Measurements from ENCODE around the gene EIF3B.

Gene EIF3B

GRCh38 chr7:2317556-2318293 lies 36.9 kb upstream of the EIF3B start:
- Histone ChIP-seq H2AFZ (ENCODE audit: low read length) (no peak overlapping the region), H4K8ac (ENCODE audit: low read depth, low read length) (no peak overlapping the region), H3K27ac (replicated peaks; ENCODE audit: low read length) (no peak overlapping the region), H3K18ac (ENCODE audit: low read length) (no peak overlapping the region), H2BK12ac (ENCODE audit: low read length) (no peak overlapping the region), H3K9me3 (replicated peaks in 1 of 2; ENCODE audit: control insufficient read depth in 2 of 2, insufficient read depth in 1 of 2, low read depth in 1 of 2, low read length in 2 of 2) (peaks cover 0 to 3% of the 10 kb centered on the region in 2 donors), H2BK120ac (ENCODE audit: low read depth, low read length) (no peak overlapping the region), H2AK5ac (ENCODE audit: low read depth, low read length) (no peak overlapping the region), H3K4ac (ENCODE audit: low read length) (no peak overlapping the region), H3K4me3 (ENCODE audit: low read length in 2 of 2) (no peak overlapping the region), H4K91ac (ENCODE audit: low read depth, low read length, poor library complexity) (no peak overlapping the region), H3K27me3 (ENCODE audit: control insufficient read depth in 3 of 3, insufficient read depth in 3 of 3, low read depth in 1 of 3, low read length in 3 of 3) (no peaks in the 10 kb centered on the region), H3K4me1 (ENCODE audit: control insufficient read depth in 2 of 2, insufficient read depth in 1 of 2, low read depth in 1 of 2, low read length in 2 of 2) (peaks cover 3 to 5% of the 10 kb centered on the region in 2 donors), H3K9ac (ENCODE audit: low read depth, low read length, poor library complexity) (no peak overlapping the region), H2BK15ac (ENCODE audit: low read length) (no peak overlapping the region), H3K4me2 (ENCODE audit: insufficient read depth, low read length, poor library complexity, severe bottlenecking) (no peak overlapping the region), H3K36me3 (replicated peaks in 1 of 2; ENCODE audit: control insufficient read depth in 2 of 2, insufficient read depth in 2 of 2, low read length in 2 of 2) (no peaks in the 10 kb centered on the region), H3K14ac (ENCODE audit: low read length) (no peak overlapping the region), H2BK5ac (ENCODE audit: low read length) (no peak overlapping the region), H3K23ac (ENCODE audit: low read depth, low read length, poor library complexity) (no peak overlapping the region), H3K79me1 (ENCODE audit: low read depth, low read length) (peaks cover 2% of the 10 kb centered on the region)
- no CpG with 5 or more reads among the region's 12 CpGs for WGBS, 2 donors (ENCODE audit: extremely low coverage in 2 of 2, insufficient read length in 2 of 2, insufficient replicate concordance in 1 of 2)
- no peak for DNase-seq (ENCODE audit: low spot score)

GRCh38 chr7:2321020-2321419 lies 33.6 kb upstream of the EIF3B start:
- Histone ChIP-seq H4K8ac (ENCODE audit: low read depth, low read length) (no peak overlapping the region), H3K4me1 (ENCODE audit: control insufficient read depth in 2 of 2, insufficient read depth in 1 of 2, low read depth in 1 of 2, low read length in 2 of 2) (no peaks in the 10 kb centered on the region), H2AK5ac (ENCODE audit: low read depth, low read length) (no peak overlapping the region), H3K18ac (ENCODE audit: low read length) (no peak overlapping the region), H3K4me2 (ENCODE audit: insufficient read depth, low read length, poor library complexity, severe bottlenecking) (no peak overlapping the region), H3K9ac (ENCODE audit: low read depth, low read length, poor library complexity) (no peak overlapping the region), H3K4ac (ENCODE audit: low read length) (no peak overlapping the region), H2BK120ac (ENCODE audit: low read depth, low read length) (no peak overlapping the region), H2BK15ac (ENCODE audit: low read length) (no peak overlapping the region), H2BK5ac (ENCODE audit: low read length) (no peak overlapping the region), H3K27ac (replicated peaks; ENCODE audit: low read length) (no peak overlapping the region), H2BK12ac (ENCODE audit: low read length) (no peak overlapping the region), H3K79me1 (ENCODE audit: low read depth, low read length) (no peaks in the 10 kb centered on the region), H3K9me3 (replicated peaks in 1 of 2; ENCODE audit: control insufficient read depth in 2 of 2, insufficient read depth in 1 of 2, low read depth in 1 of 2, low read length in 2 of 2) (peaks cover 0 to 1% of the 10 kb centered on the region in 2 donors), H3K27me3 (ENCODE audit: control insufficient read depth in 3 of 3, insufficient read depth in 3 of 3, low read depth in 1 of 3, low read length in 3 of 3) (no peaks in the 10 kb centered on the region), H4K91ac (ENCODE audit: low read depth, low read length, poor library complexity) (no peak overlapping the region), H3K36me3 (replicated peaks in 1 of 2; ENCODE audit: control insufficient read depth in 2 of 2, insufficient read depth in 2 of 2, low read length in 2 of 2) (no peaks in the 10 kb centered on the region), H3K4me3 (ENCODE audit: low read length in 2 of 2) (no peak overlapping the region), H3K14ac (ENCODE audit: low read length) (no peak overlapping the region), H2AFZ (ENCODE audit: low read length) (peak overlapping the region; percentile 51), H3K23ac (ENCODE audit: low read depth, low read length, poor library complexity) (no peak overlapping the region)
- WGBS, 2 donors (ENCODE audit: extremely low coverage in 2 of 2, insufficient read length in 2 of 2, insufficient replicate concordance in 1 of 2), result no CpG with 5 or more reads among the region's 11 CpGs
- no peak for DNase-seq (ENCODE audit: low spot score)

- H4K91ac ChIP-seq (ENCODE audit: low read depth, low read length, poor library complexity), result no peak overlapping the region
- WGBS, 2 donors (ENCODE audit: extremely low coverage in 2 of 2, insufficient read length in 2 of 2, insufficient replicate concordance in 1 of 2), result no CpG with 5 or more reads among the region's 4 CpGs
- no peak overlapping the region for H3K27ac ChIP-seq (replicated peaks; ENCODE audit: low read length)
- no peak overlapping the region for H3K4ac ChIP-seq (ENCODE audit: low read length)
- no peaks in the 10 kb centered on the region for H3K27me3 ChIP-seq (ENCODE audit: control insufficient read depth in 3 of 3, insufficient read depth in 3 of 3, low read depth in 1 of 3, low read length in 3 of 3)
- no peaks in the 10 kb centered on the region for H3K9me3 ChIP-seq (replicated peaks in 1 of 2; ENCODE audit: control insufficient read depth in 2 of 2, insufficient read depth in 1 of 2, low read depth in 1 of 2, low read length in 2 of 2)
- no peaks in the 10 kb centered on the region for H3K4me1 ChIP-seq (ENCODE audit: control insufficient read depth in 2 of 2, insufficient read depth in 1 of 2, low read depth in 1 of 2, low read length in 2 of 2)
- no peak overlapping the region for H2BK12ac ChIP-seq (ENCODE audit: low read length)
- H4K8ac ChIP-seq (ENCODE audit: low read depth, low read length), result no peak overlapping the region
- no peak overlapping the region for H2BK15ac ChIP-seq (ENCODE audit: low read length)
- no peak overlapping the region for H2BK120ac ChIP-seq (ENCODE audit: low read depth, low read length)
- no peak overlapping the region for H3K23ac ChIP-seq (ENCODE audit: low read depth, low read length, poor library complexity)
- H2AK5ac ChIP-seq (ENCODE audit: low read depth, low read length), result no peak overlapping the region
- no peak overlapping the region for H3K14ac ChIP-seq (ENCODE audit: low read length)
- no peak for DNase-seq (ENCODE audit: low spot score)
- H3K4me3 ChIP-seq (ENCODE audit: low read length in 2 of 2), result no peak overlapping the region
- H3K4me2 ChIP-seq (ENCODE audit: insufficient read depth, low read length, poor library complexity, severe bottlenecking), result no peak overlapping the region
- no peak overlapping the region for H2BK5ac ChIP-seq (ENCODE audit: low read length)
- H3K79me1 ChIP-seq (ENCODE audit: low read depth, low read length), result no peaks in the 10 kb centered on the region
- no peaks in the 10 kb centered on the region for H3K36me3 ChIP-seq (replicated peaks in 1 of 2; ENCODE audit: control insufficient read depth in 2 of 2, insufficient read depth in 2 of 2, low read length in 2 of 2)
- no peak overlapping the region for H3K9ac ChIP-seq (ENCODE audit: low read depth, low read length, poor library complexity)
- H3K18ac ChIP-seq (ENCODE audit: low read length), result no peak overlapping the region
- H2AFZ ChIP-seq (ENCODE audit: low read length), result no peak overlapping the region
These were observed 29.5 kb upstream of the EIF3B start for GRCh38 chr7:2325162-2325561.

- no peaks in the 10 kb centered on the region for H3K36me3 ChIP-seq (replicated peaks in 1 of 2; ENCODE audit: control insufficient read depth in 2 of 2, insufficient read depth in 2 of 2, low read length in 2 of 2)
- no peak overlapping the region for H3K18ac ChIP-seq (ENCODE audit: low read length)
- no peaks in the 10 kb centered on the region for H3K9me3 ChIP-seq (replicated peaks in 1 of 2; ENCODE audit: control insufficient read depth in 2 of 2, insufficient read depth in 1 of 2, low read depth in 1 of 2, low read length in 2 of 2)
- H2AFZ ChIP-seq (ENCODE audit: low read length), result no peak overlapping the region
- no peak overlapping the region for H3K4me2 ChIP-seq (ENCODE audit: insufficient read depth, low read length, poor library complexity, severe bottlenecking)
- WGBS, 2 donors (ENCODE audit: extremely low coverage in 2 of 2, insufficient read length in 2 of 2, insufficient replicate concordance in 1 of 2), result no CpG with 5 or more reads among the region's 7 CpGs
- no peak overlapping the region for H2AK5ac ChIP-seq (ENCODE audit: low read depth, low read length)
- H3K23ac ChIP-seq (ENCODE audit: low read depth, low read length, poor library complexity), result no peak overlapping the region
- no peak overlapping the region for H3K4me3 ChIP-seq (ENCODE audit: low read length in 2 of 2)
- H3K4me1 ChIP-seq (ENCODE audit: control insufficient read depth in 2 of 2, insufficient read depth in 1 of 2, low read depth in 1 of 2, low read length in 2 of 2), result no peaks in the 10 kb centered on the region
- no peak overlapping the region for H3K14ac ChIP-seq (ENCODE audit: low read length)
- H3K27ac ChIP-seq (replicated peaks; ENCODE audit: low read length), result no peak overlapping the region
- H2BK120ac ChIP-seq (ENCODE audit: low read depth, low read length), result no peak overlapping the region
- no peak overlapping the region for H4K91ac ChIP-seq (ENCODE audit: low read depth, low read length, poor library complexity)
- H2BK15ac ChIP-seq (ENCODE audit: low read length), result no peak overlapping the region
- H3K9ac ChIP-seq (ENCODE audit: low read depth, low read length, poor library complexity), result no peak overlapping the region
- H3K4ac ChIP-seq (ENCODE audit: low read length), result no peak overlapping the region
- no peaks in the 10 kb centered on the region for H3K27me3 ChIP-seq (ENCODE audit: control insufficient read depth in 3 of 3, insufficient read depth in 3 of 3, low read depth in 1 of 3, low read length in 3 of 3)
- H2BK12ac ChIP-seq (ENCODE audit: low read length), result no peak overlapping the region
- H2BK5ac ChIP-seq (ENCODE audit: low read length), result no peak overlapping the region
- no peak for DNase-seq (ENCODE audit: low spot score)
- no peaks in the 10 kb centered on the region for H3K79me1 ChIP-seq (ENCODE audit: low read depth, low read length)
- no peak overlapping the region for H4K8ac ChIP-seq (ENCODE audit: low read depth, low read length)
These were observed 27.7 kb upstream of the EIF3B start for GRCh38 chr7:2326951-2327350.
